VCaP (cell line): Measurements from ENCODE around the gene PPARD.
"Not testable (repeated sequence)": the region's sequence is repeated elsewhere in the genome, so short reads cannot be mapped to it uniquely, and the experiment has no call there.

Experiments used
- H3K27ac ChIP-seq: fragments of 450-650 bp; 2 replicates; pipeline ENCODE4 v1.5.1; 2017
- TF ChIP-seq, protein P1 (sequence below): fragments of 450-650 bp; conservative IDR thresholded peaks from 2 replicates; pipeline ENCODE4 v1.5.1; 2017; ENCODE audit warnings: mild to moderate bottlenecking, moderate library complexity

Gene PPARD

DNA sequence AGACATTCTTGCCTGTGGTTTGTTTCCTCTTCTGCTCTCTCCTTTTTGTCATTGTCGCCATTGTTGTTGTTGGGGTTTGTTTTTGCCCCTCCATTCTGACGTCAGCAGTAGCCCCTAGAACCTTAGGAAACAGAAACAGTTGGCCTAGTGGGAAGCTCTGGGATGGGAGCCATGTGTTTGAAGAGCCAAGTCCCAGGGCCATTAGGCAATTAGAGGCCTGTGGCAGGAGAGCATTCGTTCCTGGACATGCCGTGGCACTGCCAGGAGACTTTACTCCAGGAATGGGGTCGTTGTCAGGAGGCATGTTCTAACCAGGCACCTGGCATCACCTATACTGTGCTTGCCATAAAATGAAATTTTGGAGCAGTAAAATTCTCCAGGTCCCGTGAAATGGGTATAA lies 39.7 kb downstream of the PPARD start:
- TF ChIP-seq, protein P1, sequence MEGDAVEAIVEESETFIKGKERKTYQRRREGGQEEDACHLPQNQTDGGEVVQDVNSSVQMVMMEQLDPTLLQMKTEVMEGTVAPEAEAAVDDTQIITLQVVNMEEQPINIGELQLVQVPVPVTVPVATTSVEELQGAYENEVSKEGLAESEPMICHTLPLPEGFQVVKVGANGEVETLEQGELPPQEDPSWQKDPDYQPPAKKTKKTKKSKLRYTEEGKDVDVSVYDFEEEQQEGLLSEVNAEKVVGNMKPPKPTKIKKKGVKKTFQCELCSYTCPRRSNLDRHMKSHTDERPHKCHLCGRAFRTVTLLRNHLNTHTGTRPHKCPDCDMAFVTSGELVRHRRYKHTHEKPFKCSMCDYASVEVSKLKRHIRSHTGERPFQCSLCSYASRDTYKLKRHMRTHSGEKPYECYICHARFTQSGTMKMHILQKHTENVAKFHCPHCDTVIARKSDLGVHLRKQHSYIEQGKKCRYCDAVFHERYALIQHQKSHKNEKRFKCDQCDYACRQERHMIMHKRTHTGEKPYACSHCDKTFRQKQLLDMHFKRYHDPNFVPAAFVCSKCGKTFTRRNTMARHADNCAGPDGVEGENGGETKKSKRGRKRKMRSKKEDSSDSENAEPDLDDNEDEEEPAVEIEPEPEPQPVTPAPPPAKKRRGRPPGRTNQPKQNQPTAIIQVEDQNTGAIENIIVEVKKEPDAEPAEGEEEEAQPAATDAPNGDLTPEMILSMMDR, result no peak
- no peak overlapping the region for H3K27ac ChIP-seq

DNA sequence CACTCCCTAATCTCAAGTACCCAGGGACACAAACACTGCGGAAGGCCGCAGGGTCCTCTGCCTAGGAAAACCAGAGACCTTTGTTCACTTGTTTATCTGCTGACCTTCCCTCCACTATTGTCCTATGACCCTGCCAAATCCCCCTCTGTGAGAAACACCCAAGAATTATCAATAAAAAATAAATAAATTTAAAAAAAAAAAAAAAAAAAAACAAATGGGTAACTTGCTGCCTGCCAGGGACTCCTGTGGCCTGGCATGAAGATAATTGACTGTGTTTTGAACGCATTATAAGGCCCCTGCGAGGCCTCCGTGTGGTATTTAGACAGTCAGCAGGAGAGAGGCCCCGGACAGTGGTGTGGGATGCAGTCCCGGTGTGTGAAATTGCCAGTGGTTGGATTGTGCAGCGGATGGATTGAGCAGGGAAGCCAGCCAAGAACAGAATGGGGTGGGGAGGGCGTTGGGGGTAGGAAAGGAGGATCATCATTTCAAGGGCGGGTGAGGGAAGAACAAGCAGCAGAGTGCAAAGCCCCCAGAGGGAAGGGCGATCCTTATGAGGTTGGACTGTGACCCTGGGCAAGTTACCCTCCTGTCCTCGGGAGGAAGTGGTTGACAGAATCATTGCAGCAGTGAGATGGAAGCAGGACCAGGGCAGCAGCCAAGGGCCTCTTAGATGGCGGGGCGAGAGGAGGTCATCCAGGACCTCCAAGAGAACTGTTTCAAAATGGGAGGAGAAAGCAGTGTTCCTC lies 43.3 kb downstream of the PPARD start:
- H3K27ac ChIP-seq, result no peak overlapping the region
- TF ChIP-seq, protein P1, result no peak

DNA sequence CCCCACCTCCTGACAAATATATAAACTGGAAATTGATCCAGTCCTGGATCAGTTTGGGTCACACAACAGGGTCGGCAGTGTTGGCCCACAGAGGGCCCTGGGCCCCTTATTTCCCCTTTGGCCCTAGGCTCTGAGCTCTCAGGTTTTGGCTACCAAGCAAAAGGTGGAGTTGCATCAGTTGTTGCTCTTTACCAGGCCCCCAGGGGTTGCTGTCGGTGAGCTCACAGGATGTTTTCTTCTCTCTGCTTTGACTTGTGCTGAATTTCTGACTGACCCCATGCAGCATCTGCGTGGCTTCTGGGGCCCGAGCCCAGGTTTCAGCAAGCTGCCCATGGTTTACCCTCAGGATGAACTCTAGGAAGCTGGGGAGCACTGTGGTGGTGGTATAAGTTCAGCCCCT lies 44.6 kb downstream of the PPARD start:
- no peak overlapping the region for H3K27ac ChIP-seq
- TF ChIP-seq, protein P1, result no peak

GRCh38 chr6:35388030-35388429 lies 45.7 kb downstream of the PPARD start:
- TF ChIP-seq, protein P1, result no peak
- H3K27ac ChIP-seq, result no peak overlapping the region

DNA sequence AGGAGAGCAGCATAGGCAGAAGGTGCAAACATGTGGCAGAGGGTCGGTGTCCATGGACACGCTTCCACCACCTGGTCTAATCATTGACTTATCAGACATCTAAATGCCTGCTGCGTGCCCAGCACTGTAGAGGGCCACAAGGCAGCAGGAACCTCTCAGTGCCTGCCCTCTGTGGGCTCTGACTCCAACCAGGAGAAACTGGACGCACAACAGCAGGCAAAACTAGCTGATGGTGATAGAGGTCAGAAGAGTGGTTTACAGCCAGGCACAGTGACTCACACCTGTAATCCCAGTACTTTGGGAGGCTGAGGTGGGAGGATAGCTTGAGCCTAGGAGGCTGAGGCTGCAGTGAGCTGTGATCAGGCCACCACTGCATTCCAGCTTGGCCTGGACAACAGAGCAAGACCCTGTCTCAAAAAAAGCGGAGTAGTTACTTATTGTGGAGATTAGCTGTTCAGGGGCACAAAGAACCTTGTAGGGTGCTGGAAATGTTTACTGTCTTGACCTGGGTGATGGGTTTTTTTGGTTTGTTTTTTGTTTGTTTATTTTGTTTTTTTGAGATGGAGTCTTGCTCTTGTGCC lies 46.5 kb downstream of the PPARD start:
- TF ChIP-seq, protein P1, result no peak
- H3K27ac ChIP-seq, result no peak overlapping the region

- H3K27ac ChIP-seq, result not testable (repeated sequence)
Observed at GRCh38 chr6:35389386-35389785, 47.0 kb downstream of the PPARD start.

DNA sequence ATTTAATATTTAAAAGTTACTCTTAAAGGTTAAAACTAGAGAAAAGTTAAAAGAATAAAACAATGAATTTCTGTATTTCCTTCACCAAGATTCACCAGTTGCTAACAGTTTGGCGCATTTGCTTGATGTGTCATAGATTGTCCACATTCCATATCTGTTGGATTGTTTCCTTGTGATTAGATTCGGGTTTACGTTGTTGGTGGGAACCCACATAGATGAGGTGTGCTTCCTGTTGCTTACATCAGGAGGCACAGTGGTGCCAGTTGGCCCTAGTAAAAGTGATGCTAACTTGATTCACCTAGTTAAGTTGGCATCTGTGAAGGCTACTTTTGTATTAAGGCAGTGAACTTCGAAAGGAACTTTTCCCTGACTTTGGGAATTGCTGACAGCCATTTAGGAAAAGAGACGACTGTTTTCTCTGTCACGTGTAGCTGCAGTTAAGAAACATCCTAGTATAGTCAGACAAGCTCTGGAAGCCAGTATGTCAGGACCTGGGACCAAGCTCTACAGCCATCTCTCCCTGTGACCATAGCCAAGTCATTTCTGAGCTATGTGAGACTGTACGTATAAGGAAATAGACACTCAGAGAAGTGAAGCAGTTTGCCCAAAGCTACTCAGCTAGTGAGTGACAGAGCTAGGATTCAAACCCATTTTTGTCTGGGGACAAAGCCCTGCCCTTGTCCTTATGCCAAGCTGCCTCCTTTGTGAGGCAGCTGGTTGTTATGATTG lies 49.0 kb downstream of the PPARD start:
- peak overlapping the region; percentile 63 for H3K27ac ChIP-seq

More for the DNA sequence above, 49.0 kb downstream of the PPARD start:
- TF ChIP-seq, protein P1, result no peak
